ENCODE measurements around the gene MKI67. TPM values are rescaled to one million over a fixed set of nuclear protein-coding genes. Genes with fewer than 3 reads are reported as not detected.

The MKI67 gene
- total RNA-seq, 1 donor from 2014 or later, result 140 TPM

- Mint-ChIP-seq H3K27ac (ENCODE audit: unreplicated experiment) (no peak overlapping the region), H3K9me3 (no peaks in the 10 kb centered on the region), H3K27me3 (ENCODE audit: low read depth) (no peaks in the 10 kb centered on the region), H3K4me1 (no peaks in the 10 kb centered on the region), H3K4me3 (no peak overlapping the region), H3K36me3 (ENCODE audit: low read depth) (no peaks in the 10 kb centered on the region)
- no peak for DNase-seq (ENCODE audit: low read depth, low spot score)
- TF ChIP-seq, protein P1, sequence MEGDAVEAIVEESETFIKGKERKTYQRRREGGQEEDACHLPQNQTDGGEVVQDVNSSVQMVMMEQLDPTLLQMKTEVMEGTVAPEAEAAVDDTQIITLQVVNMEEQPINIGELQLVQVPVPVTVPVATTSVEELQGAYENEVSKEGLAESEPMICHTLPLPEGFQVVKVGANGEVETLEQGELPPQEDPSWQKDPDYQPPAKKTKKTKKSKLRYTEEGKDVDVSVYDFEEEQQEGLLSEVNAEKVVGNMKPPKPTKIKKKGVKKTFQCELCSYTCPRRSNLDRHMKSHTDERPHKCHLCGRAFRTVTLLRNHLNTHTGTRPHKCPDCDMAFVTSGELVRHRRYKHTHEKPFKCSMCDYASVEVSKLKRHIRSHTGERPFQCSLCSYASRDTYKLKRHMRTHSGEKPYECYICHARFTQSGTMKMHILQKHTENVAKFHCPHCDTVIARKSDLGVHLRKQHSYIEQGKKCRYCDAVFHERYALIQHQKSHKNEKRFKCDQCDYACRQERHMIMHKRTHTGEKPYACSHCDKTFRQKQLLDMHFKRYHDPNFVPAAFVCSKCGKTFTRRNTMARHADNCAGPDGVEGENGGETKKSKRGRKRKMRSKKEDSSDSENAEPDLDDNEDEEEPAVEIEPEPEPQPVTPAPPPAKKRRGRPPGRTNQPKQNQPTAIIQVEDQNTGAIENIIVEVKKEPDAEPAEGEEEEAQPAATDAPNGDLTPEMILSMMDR (conservative IDR thresholded peaks at IDR 0.05), result no peak
Observed at GRCh38 chr10:128073890-128074289, 52.3 kb downstream of the MKI67 start.

DNA sequence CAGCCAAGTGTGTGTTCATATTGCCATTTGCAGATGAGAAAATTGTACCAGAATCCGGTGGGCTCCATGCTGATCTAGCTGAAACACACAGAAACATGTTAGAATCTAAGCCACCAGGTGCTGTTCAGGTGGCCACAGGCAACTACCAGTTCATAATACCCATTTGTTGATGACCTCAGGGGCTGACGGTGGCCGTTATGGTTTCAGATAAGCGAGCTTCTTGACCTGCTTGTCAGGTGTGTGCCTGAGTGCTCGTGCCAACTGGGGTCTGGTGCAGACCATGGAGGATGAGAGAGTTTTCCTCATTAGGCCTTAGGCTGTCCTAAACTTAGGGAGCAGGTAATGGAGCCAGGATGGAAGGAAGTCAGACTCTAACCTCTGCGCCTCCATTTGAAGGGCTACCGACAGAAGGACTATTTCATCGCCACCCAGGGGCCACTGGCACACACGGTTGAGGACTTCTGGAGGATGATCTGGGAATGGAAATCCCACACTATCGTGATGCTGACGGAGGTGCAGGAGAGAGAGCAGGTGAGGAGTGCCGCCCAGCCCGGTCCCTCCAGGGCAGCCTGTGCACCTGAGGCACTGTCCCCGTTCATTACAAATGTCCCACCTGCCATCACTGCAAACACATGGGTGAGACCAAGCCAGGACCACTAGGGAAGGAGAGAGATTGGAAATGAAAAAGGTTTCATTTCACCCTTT, 53.1 kb downstream of the MKI67 start:
- no peaks in the 10 kb centered on the region for H3K4me1 Mint-ChIP-seq
- H3K9me3 Mint-ChIP-seq, result no peaks in the 10 kb centered on the region
- no peaks in the 10 kb centered on the region for H3K36me3 Mint-ChIP-seq (ENCODE audit: low read depth)
- H3K27ac Mint-ChIP-seq (ENCODE audit: unreplicated experiment), result no peak overlapping the region
- no peak for DNase-seq (ENCODE audit: low read depth, low spot score)
- H3K4me3 Mint-ChIP-seq, result no peak overlapping the region
- TF ChIP-seq, protein P1 (conservative IDR thresholded peaks at IDR 0.05), result no peak
- H3K27me3 Mint-ChIP-seq (ENCODE audit: low read depth), result no peaks in the 10 kb centered on the region

DNA sequence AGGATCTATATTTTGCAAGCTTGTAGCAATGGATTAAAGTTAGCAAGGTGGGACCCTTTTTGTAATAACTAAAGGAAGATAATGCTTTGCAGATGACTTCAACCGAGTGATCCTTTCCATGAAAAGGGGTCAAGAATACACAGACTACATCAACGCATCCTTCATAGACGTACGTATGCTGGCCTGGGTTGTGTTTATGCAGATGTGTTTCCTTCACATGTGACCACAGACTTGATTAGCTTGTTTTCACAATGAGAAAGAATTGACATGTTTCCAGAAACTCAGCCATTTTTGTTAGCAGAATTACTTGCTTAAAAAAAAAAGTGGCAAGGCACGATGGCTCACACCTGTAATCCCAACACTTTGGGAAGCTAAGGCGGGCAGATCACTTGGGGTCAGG, 54.2 kb downstream of the MKI67 start:
- DNase-seq (ENCODE audit: low read depth, low spot score), result no peak
- H3K27me3 Mint-ChIP-seq (ENCODE audit: low read depth), result no peaks in the 10 kb centered on the region
- peaks cover 3% of the 10 kb centered on the region for H3K9me3 Mint-ChIP-seq
- no peaks in the 10 kb centered on the region for H3K4me1 Mint-ChIP-seq
- no peak overlapping the region for H3K4me3 Mint-ChIP-seq
- no peak overlapping the region for H3K27ac Mint-ChIP-seq (ENCODE audit: unreplicated experiment)
- TF ChIP-seq, protein P1 (conservative IDR thresholded peaks at IDR 0.05), result no peak
- H3K36me3 Mint-ChIP-seq (ENCODE audit: low read depth), result no peaks in the 10 kb centered on the region

GRCh38 chr10:128071417-128071782, 54.8 kb downstream of the MKI67 start:
- peak overlapping the region; percentile 81 for H3K27ac Mint-ChIP-seq (ENCODE audit: unreplicated experiment)
- H3K27me3 Mint-ChIP-seq (ENCODE audit: low read depth), result no peaks in the 10 kb centered on the region
- no peak overlapping the region for H3K4me3 Mint-ChIP-seq
- no peak for DNase-seq (ENCODE audit: low read depth, low spot score)
- peaks cover 3% of the 10 kb centered on the region for H3K9me3 Mint-ChIP-seq
- no peaks in the 10 kb centered on the region for H3K36me3 Mint-ChIP-seq (ENCODE audit: low read depth)
- H3K4me1 Mint-ChIP-seq, result no peaks in the 10 kb centered on the region
- TF ChIP-seq, protein P1 (conservative IDR thresholded peaks at IDR 0.05), result no peak

DNA sequence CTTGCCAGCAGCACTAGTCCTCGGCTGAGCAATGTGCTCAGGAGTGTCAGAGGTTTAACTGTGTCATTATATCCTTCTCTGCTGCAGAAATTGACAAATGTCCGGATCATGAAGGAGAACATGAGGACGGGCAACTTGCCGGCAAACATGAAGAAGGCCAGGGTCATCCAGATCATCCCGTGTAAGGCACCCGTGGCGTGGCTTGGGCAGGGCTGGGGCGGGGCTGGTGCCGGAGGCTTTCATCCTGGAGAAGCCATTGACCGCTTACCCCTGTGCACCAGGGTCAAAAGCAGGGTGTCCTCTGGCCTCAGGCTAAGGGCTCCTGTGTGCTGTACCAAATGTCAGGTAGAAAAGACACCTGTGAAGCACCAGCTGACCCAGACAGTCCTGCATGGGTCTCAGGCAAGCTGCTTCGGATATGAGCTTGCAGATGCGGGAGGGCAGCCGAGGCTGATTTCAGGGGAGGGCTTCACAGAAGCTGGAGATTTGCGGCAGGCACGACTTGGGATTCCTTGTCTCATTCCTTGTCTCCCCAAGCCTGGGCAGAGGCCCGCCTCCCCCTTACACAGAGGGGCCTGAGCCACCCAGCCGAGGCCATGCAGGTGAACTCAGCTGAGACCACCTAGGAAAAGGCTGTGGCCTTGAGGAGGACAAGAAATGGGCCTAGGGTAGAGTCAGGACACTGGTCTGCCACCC, 55.4 kb downstream of the MKI67 start:
- no peaks in the 10 kb centered on the region for H3K4me1 Mint-ChIP-seq
- TF ChIP-seq, protein P1 (conservative IDR thresholded peaks at IDR 0.05), result no peak
- no peak for DNase-seq (ENCODE audit: low read depth, low spot score)
- H3K9me3 Mint-ChIP-seq, result peaks cover 3% of the 10 kb centered on the region
- no peaks in the 10 kb centered on the region for H3K27me3 Mint-ChIP-seq (ENCODE audit: low read depth)
- no peak overlapping the region for H3K4me3 Mint-ChIP-seq
- H3K27ac Mint-ChIP-seq (ENCODE audit: unreplicated experiment), result peak overlapping the region; percentile 81
- H3K36me3 Mint-ChIP-seq (ENCODE audit: low read depth), result no peaks in the 10 kb centered on the region
